NCI-H1436 (cell line): ENCODE results near the gene PGA3.
"Not testable (repeated sequence)": the region's sequence is repeated elsewhere in the genome, so short reads cannot be mapped to it uniquely, and the experiment has no call there.

ENCODE experiments used
- DNase-seq: peaks from one replicate; lab custom pipeline; 2025; lab: John Stamatoyannopoulos, UW

Gene PGA3

DNA sequence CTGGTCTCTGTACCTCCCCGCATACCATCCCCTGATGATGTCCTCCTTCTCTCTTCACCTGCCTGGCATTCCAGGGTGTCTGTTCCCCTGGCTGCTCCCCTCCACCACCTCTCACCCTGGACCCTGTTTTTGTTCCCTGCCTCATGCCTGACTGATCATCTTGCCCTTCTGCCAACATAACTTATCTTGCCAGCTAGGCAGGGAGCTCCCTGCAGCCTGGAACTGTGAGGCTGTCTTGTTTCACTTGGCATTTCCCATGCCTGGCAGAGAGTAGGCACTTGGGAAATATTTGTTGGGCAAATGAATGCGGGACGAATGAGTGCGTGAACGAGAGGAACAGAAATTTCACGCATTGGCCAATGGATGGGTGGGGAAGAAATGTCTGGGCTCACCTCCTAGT lies 7.3 kb downstream of the PGA3 start:
- DNase-seq, result not testable (repeated sequence)

GRCh38 chr11:61211327-61211952 lies 8.1 kb downstream of the PGA3 start:
- not testable (repeated sequence) for DNase-seq

- not testable (repeated sequence) for DNase-seq
These were observed 8.9 kb downstream of the PGA3 start for GRCh38 chr11:61212202-61212601.

DNA sequence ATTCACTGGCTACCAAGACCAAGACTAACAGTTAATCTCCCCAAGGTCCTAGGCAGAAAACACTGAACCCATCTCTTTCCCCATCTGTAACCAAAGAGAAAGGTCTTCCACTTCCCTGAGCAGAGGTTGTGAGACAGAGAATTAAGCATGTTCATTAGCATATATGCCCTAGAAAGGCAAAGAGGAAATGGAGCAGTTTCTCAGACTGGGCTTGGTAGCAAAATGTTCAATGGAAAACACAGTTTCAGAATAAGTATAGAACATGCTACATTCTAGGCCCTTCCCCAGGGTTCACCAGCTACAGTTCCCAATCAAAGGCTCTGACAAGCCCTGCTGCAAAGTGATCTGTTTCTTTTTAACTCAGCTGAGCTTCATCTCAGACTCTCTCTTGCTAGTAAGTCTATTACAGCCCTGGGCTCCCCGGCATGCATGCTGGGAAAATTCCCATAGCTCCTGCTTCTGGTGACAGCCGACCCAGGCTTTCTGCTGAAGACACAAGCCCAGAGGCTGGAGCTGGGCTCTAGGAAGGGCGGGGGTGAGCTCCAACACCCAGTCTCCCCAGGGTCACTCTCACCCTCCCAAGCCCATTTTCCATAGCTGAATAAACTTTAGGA lies 10.5 kb downstream of the PGA3 start:
- not testable (repeated sequence) for DNase-seq

DNA sequence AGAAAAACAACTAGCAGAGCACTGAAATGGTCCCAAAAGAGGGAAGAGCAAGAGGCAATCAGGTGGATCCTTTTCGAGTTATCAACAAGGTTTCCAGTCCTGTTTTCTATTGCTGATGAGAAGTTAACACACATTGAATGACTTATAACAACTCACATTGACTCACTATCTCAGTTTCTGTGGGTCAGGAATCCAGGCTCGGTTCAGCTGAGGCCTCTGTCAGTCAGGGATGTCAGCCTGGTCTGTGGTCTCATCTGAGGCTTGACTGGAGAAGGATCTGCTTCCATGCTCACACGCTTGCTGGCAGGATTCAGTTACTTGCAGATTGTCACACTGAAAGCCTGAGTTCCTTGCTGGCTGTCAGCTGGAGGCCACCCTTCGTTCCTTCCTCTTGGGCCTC lies 15.0 kb downstream of the PGA3 start:
- DNase-seq, result not testable (repeated sequence)

- not testable (repeated sequence) for DNase-seq
These were observed 15.7 kb downstream of the PGA3 start for GRCh38 chr11:61219016-61219415.

DNA sequence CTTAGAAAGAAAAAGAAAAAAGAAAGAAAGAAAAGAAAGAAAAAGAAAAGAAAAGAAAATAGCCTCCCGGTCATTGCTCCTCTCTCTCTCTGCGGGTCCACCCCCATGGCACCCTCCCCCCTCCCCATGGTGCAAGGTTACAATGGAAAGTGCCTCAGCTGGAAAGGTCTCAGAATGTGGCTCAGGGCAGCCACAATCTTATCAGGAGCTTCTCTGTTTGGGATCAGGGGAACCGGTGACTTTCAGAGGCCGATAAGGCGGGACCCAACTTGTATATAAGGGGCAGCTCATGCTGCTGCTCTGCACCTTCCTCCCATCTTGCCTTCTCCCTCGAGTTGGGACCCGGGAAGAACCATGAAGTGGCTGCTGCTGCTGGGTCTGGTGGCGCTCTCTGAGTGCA lies 18.7 kb downstream of the PGA3 start, which contains the start of gene PGA4:
PGA4 (plus strand) TSS at position 301 of the 400 bp plus-strand sequence; CDS start at position 355, 54 bp downstream.
- DNase-seq, result not testable (repeated sequence)

- not testable (repeated sequence) for DNase-seq
These were observed 19.4 kb downstream of the PGA3 start for GRCh38 chr11:61222692-61223091.

- DNase-seq, result not testable (repeated sequence)
These were observed 23.3 kb downstream of the PGA3 start for GRCh38 chr11:61226457-61227137.

DNA sequence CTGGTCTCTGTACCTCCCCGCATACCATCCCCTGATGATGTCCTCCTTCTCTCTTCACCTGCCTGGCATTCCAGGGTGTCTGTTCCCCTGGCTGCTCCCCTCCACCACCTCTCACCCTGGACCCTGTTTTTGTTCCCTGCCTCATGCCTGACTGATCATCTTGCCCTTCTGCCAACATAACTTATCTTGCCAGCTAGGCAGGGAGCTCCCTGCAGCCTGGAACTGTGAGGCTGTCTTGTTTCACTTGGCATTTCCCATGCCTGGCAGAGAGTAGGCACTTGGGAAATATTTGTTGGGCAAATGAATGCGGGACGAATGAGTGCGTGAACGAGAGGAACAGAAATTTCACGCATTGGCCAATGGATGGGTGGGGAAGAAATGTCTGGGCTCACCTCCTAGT lies 26.1 kb downstream of the PGA3 start:
- not testable (repeated sequence) for DNase-seq

DNA sequence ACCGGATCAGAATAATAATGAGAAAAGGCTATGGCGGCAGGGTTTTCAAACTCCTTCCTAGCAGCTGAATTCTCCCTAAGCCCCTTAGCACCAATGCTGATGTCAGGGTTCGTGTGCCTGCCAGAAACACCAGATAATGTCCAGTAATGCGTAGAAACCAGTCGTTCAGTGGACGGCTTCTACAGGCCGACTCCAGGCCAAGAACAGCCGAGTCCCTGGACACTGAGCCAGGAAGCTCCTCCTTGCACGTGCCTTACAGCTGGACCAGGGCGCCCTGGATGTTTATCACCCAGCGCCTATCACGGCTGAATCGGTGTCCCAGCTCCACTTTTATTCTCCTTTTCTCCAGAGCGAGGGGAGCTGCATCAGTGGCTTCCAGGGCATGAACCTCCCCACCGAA lies 27.7 kb downstream of the PGA3 start:
- DNase-seq, result not testable (repeated sequence)

DNA sequence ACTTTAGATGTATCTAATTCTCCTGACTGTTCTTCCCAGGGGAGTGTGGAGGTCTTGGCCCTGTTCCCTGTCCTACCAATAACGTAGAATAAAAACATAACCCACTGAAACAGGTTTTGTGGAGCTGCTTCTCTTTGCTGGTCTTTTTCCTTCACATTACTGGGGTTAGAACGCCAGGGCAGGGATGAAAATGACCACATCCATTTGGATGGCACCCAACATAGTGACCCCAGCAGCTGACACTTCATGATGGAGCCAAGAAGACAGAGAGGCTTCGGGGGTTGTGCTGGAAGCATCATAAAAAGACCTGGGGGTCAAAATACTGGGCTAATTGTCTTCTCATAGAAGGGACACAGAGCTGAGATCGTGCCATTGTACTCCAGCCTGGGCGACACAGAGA lies 28.3 kb downstream of the PGA3 start:
- not testable (repeated sequence) for DNase-seq

DNA sequence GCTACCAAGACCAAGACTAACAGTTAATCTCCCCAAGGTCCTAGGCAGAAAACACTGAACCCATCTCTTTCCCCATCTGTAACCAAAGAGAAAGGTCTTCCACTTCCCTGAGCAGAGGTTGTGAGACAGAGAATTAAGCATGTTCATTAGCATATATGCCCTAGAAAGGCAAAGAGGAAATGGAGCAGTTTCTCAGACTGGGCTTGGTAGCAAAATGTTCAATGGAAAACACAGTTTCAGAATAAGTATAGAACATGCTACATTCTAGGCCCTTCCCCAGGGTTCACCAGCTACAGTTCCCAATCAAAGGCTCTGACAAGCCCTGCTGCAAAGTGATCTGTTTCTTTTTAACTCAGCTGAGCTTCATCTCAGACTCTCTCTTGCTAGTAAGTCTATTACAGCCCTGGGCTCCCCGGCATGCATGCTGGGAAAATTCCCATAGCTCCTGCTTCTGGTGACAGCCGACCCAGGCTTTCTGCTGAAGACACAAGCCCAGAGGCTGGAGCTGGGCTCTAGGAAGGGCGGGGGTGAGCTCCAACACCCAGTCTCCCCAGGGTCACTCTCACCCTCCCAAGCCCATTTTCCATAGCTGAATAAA lies 29.3 kb downstream of the PGA3 start:
- DNase-seq, result not testable (repeated sequence)

- DNase-seq, result not testable (repeated sequence)
These were observed 33.8 kb downstream of the PGA3 start for GRCh38 chr11:61237130-61237529.

DNA sequence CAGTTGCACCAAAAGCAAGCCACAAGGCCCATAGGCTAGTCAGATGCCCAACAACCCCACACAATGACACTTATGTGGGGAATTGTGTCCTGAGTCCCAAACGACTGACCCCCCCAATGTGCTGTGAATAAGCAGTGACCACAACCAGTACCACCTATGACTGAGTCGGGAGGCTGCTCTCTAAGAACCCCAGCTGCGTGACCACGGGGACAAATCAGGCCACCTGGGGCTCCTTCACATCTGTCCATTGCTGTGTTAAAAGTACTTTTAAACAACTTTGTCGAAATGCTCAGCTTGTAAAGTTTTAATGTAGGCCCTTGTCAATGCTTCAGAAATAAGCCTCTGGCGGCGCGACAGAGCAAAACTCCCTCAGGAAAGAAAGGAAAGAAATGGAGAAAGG lies 37.0 kb downstream of the PGA3 start:
- DNase-seq, result not testable (repeated sequence)

DNA sequence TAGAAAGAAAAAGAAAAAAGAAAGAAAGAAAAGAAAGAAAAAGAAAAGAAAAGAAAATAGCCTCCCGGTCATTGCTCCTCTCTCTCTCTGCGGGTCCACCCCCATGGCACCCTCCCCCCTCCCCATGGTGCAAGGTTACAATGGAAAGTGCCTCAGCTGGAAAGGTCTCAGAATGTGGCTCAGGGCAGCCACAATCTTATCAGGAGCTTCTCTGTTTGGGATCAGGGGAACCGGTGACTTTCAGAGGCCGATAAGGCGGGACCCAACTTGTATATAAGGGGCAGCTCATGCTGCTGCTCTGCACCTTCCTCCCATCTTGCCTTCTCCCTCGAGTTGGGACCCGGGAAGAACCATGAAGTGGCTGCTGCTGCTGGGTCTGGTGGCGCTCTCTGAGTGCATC lies 37.6 kb downstream of the PGA3 start, which contains the start of gene PGA5:
PGA5 (plus strand) TSS at position 301 of the 400 bp plus-strand sequence; CDS start at position 353, 52 bp downstream.
- not testable (repeated sequence) for DNase-seq

GRCh38 chr11:61241526-61241925 lies 38.2 kb downstream of the PGA3 start:
- not testable (repeated sequence) for DNase-seq

DNA sequence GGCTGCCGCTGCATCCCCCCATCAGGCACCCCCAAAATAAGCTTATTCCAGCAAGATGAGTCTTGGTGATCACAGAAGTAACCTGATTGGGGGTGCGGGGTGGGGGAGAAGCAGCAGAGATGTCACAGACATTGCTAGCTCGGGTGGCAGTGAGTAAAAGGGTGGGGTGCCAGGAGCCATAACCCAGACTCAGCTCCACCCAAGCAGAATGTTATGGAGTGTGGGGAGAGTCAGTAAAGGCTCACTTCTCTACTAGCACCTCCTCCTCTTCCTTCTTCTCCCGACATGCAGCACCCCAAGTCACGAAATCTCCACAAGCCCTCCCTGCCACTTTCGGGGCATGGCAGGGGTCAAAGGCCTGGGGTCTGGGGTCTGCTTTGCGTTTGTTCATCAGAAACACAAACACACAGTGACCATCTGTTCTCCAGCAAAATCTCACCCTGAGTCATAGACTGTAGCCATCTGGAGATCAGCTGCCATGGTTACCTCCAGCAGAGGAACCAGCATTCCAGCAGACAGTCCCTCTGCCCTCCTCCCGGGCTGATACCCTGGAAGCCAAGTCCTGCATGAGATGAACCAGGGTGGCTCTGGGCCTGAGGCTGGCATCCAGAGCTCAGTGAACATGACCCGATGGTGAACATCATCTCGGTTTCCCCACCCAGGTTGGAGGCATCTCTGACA lies 42.1 kb downstream of the PGA3 start:
- not testable (repeated sequence) for DNase-seq

DNA sequence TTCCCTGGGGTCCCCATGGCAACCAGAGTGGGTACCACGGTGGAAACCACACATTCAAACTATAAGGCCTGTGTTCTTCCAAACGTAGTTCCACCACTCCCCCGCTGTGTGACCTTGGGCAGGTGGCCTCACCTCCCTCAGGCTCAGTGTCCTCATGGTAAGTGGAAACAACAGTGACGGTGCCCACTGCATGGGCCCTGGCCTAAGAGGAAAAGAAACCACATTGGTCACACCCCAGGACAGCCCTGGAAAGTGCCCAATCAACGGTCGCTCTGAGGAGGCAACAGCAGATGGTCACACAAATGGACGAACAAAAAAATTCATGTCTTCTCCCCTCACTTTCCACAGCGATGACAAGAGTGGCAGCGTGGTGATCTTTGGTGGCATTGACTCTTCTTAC lies 44.8 kb downstream of the PGA3 start:
- DNase-seq, result not testable (repeated sequence)

- DNase-seq, result not testable (repeated sequence)
These were observed 45.9 kb downstream of the PGA3 start for GRCh38 chr11:61249201-61249600.
